GM12878 (cell line): ENCODE measurements around the gene SORCS2. TPM values are rescaled to one million over a fixed set of nuclear protein-coding genes. Genes with fewer than 3 reads are reported as not detected.

ENCODE experiments used
- ATAC-seq: fragments of 200-7000 bp; cut with Tn5 transposase; 3 replicates; pipeline ENCODE4 v1.9.1; 2020; ENCODE audit warnings: mild to moderate bottlenecking, moderate library complexity
- BruUV-seq: library from RNA; stranded (reverse); fragments of 400-500 nt; replicated peaks from 2 replicates; lab custom pipeline; 2021; lab: Mats Ljungman, UMichigan
- CTCF ChIA-PET: fragments of 300-600 bp; sonication (Branson Sonifier 250); formaldehyde crosslinking; extraction: SDS; loops from one replicate; lab custom pipeline; 2021; ENCODE audit warnings: inconsistent platforms; lab: Yijun Ruan, JAX
- POLR2A ChIA-PET: fragments of 350-600 bp; formaldehyde crosslinking; extraction: SDS; loops from one replicate; lab custom pipeline; 2021; ENCODE audit warnings: inconsistent platforms; lab: Charles Lee
- RAD21 ChIA-PET: fragments of 300-600 bp; sonication (Branson Sonifier 250); formaldehyde crosslinking; loops from one replicate; lab custom pipeline; 2023; ENCODE audit warnings: antibody characterized with exemption; ENCODE audit not compliant: unreplicated experiment; lab: Charles Lee
- SMC1A ChIA-PET: fragments of 300-600 bp; sonication (Branson Sonifier 250); formaldehyde crosslinking; loops from one replicate; lab custom pipeline; 2023; ENCODE audit not compliant: unreplicated experiment, uncharacterized antibody; lab: Charles Lee
- DNase-seq: peaks from one replicate; pipeline ENCODE4 v3.0.0-alpha.2; 2011; ENCODE audit warnings: low read depth, low spot score
- FAIRE-seq: peaks from 3 replicates; lab custom pipeline; 2011; peaks lifted over from hg19 to GRCh38; lab: Jason Lieb, UNC
- H2AFZ ChIP-seq: 2 replicates; pipeline ENCODE4 v1.6.0; 2011; ENCODE audit warnings: low read depth, low read length, control low read depth; ENCODE audit not compliant: control insufficient read depth
- H3K27ac ChIP-seq: 2 replicates; pipeline ENCODE4 v1.5.1; 2011; ENCODE audit warnings: control low read depth; ENCODE audit not compliant: control insufficient read depth, insufficient read depth
- H3K27me3 ChIP-seq, 2 experiments: replicated peaks in 1 of 2; 2 replicates each; pipeline versions ENCODE4 v1.6.0 to v1.6.1; 2011; ENCODE audit warnings: low read length in 1 of 2; ENCODE audit not compliant: control insufficient read depth in 2 of 2, insufficient read depth in 2 of 2
- H3K36me3 ChIP-seq, 2 experiments: 2 replicates each; pipeline ENCODE4 v1.5.1; 2011; ENCODE audit warnings: low read length in 1 of 2; ENCODE audit not compliant: control insufficient read depth in 2 of 2, insufficient read depth in 2 of 2
- H3K4me1 ChIP-seq: 2 replicates; pipeline ENCODE4 v1.6.1; 2011; ENCODE audit warnings: mild to moderate bottlenecking, low read length, moderate library complexity, mixed read lengths; ENCODE audit not compliant: control insufficient read depth, insufficient read depth
- H3K4me2 ChIP-seq: 2 replicates; pipeline ENCODE4 v1.6.0; 2011; ENCODE audit warnings: control low read depth; ENCODE audit not compliant: control insufficient read depth, insufficient read depth
- H3K4me3 ChIP-seq: fragments of 200-600 bp; sonication (generic); 2 replicates; pipeline ENCODE4 v1.5.1; 2016
- H3K79me2 ChIP-seq: 2 replicates; pipeline ENCODE4 v1.6.0; 2011; ENCODE audit warnings: low read length; ENCODE audit not compliant: control insufficient read depth, insufficient read depth
- H3K9ac ChIP-seq: 2 replicates; pipeline ENCODE4 v1.8.0; 2011; ENCODE audit warnings: low read length, control low read depth, mixed read lengths; ENCODE audit not compliant: control insufficient read depth, insufficient read depth
- H3K9me3 ChIP-seq: replicated peaks from 3 replicates; pipeline ENCODE4 v1.5.1; 2011; ENCODE audit warnings: mild to moderate bottlenecking, low read length; ENCODE audit not compliant: control insufficient read depth, insufficient read depth
- H4K20me1 ChIP-seq: 2 replicates; pipeline ENCODE4 v1.6.0; 2011; ENCODE audit not compliant: control insufficient read depth, insufficient read depth
- ASH2L ChIP-seq: fragments of 300-600, 200-600 bp; sonication (generic); IDR thresholded peaks from 2 replicates; pipeline ENCODE4 v1.6.1; 2017; ENCODE audit warnings: low read depth, mild to moderate bottlenecking, borderline replicate concordance
- CBX5 ChIP-seq: sonication (generic); IDR thresholded peaks from 2 replicates; pipeline ENCODE4 v1.6.1; 2016; ENCODE audit warnings: low read depth, moderate library complexity, mild to moderate bottlenecking, inconsistent platforms
- EP300 ChIP-seq, 2 experiments: fragments of 150-350 bp in 1 of 2; IDR thresholded peaks; 2 replicates each; pipeline ENCODE4 v1.6.1; 2011 to 2012; ENCODE audit warnings: low read depth in 2 of 2, low read length in 2 of 2, borderline replicate concordance in 1 of 2, improper control_type of control experiment in 1 of 2, inconsistent platforms in 1 of 2; ENCODE audit not compliant: control insufficient read depth in 1 of 2
- ESRRA ChIP-seq: IDR thresholded peaks from 2 replicates; pipeline ENCODE4 v1.6.1; 2012; ENCODE audit warnings: mild to moderate bottlenecking, low read length, improper control_type of control experiment
- MTA3 ChIP-seq: IDR thresholded peaks from 2 replicates; pipeline ENCODE4 v1.6.1; 2012; ENCODE audit warnings: low read length, inconsistent platforms, borderline replicate concordance
- NBN ChIP-seq: fragments of 450-650 bp; IDR thresholded peaks from 2 replicates; pipeline ENCODE4 v1.6.1; 2016
- WGBS: methylation state at CpG from one replicate; pipeline ENCODE4 v1.1.6; 2016; ENCODE audit warnings: low lambda C conversion rate; ENCODE audit not compliant: insufficient replicate concordance, insufficient coverage; ENCODE audit errors: missing lambda C conversion rate; 5-methylcytosine and 5-hydroxymethylcytosine counted together
- in situ Hi-C: fragments of 300-500 bp; cut with MboI; formaldehyde crosslinking; loops from 9 replicates; pipeline ENCODE4 v1.14.3; 2018; ENCODE audit warnings: mixed read lengths
- intact Hi-C: fragments of 100-400 bp; cut with micrococcal nuclease; formaldehyde crosslinking; loops from one replicate; pipeline ENCODE4 v1.14.2; 2022; ENCODE audit not compliant: unreplicated experiment
- polyA plus RNA-seq, 11 experiments: library from polyadenylated mRNA; depleted of rRNA in 4 of 11; unstranded in 6 of 11; stranded (reverse) in 5 of 11; fragments of >200 nt; fragmentation: Nextera tagmentation in 4 of 11; fragmentation: Illumina TruSeq in 1 of 11; extraction: Ambion mirVana in 4 of 11; extraction: Trizol in 1 of 11; gene quantifications; 1 replicate in 1 of 11; 2 replicates in 10 of 11; pipeline versions ENCODE4 v1.2.1 to v1.2.3, GENCODE V29; 2011 to 2016; ENCODE audit warnings: inconsistent platforms in 2 of 11, missing spikeins in 2 of 11, low read depth in 1 of 11
- total RNA-seq, 4 experiments: library from RNA; depleted of rRNA in 3 of 4; stranded (reverse); fragments of >200 nt in 3 of 4; fragmentation: Illumina TruSeq in 1 of 4; extraction: Trizol in 1 of 4; gene quantifications; 2 replicates each; pipeline versions ENCODE4 v1.2.1 to v1.2.3, GENCODE V29; 2013 to 2021

Gene SORCS2
- total and polyA plus RNA-seq, 10 of the 15 experiments (the other 5 are each of a cell fraction or from before 2014, with no cell fraction given) = 0.01 to 0.15 (median 0.05) TPM; not detected in 5

- ATAC-seq (no peak), FAIRE-seq (no peak), DNase-seq (no peak)
- Histone ChIP-seq H3K27me3 (peaks cover 0 to 4% of the 10 kb centered on the region in 2 experiments; a peak in 3 of 4 replicates), H3K79me2 (no peaks in the 10 kb centered on the region), H2AFZ (no peak overlapping the region), H3K4me2 (no peak overlapping the region), H3K36me3 (no peaks in the 10 kb centered on the region), H3K9me3 (no peaks in the 10 kb centered on the region), H3K4me3 (no peak overlapping the region), H4K20me1 (no peaks in the 10 kb centered on the region), H3K4me1 (no peaks in the 10 kb centered on the region), H3K27ac (no peak overlapping the region), H3K9ac (no peak overlapping the region)
- 15% methylated on average over 15 of the region's 15 CpGs for WGBS
- TF ChIP-seq ASH2L = no peak
- no peak for TF ChIP-seq CBX5
- TF ChIP-seq NBN = no peak
- no TSS peak for BruUV-seq
- intact Hi-C loops (no loop called here), in situ Hi-C loops (no loop called here)
- ChIA-PET RAD21 (no interaction called here), POLR2A (no interaction called here), CTCF (no interaction called here), SMC1A (no interaction called here)
Observed at GRCh38 chr4:7503559-7504249, 311.4 kb downstream of the SORCS2 start.

- H3K9me3 ChIP-seq = no peaks in the 10 kb centered on the region
- H4K20me1 ChIP-seq = no peaks in the 10 kb centered on the region
- no peak for FAIRE-seq
- BruUV-seq = no TSS peak
- WGBS = 40% methylated on average over 25 of the region's 25 CpGs
- RAD21 ChIA-PET = no interaction called here
- H2AFZ ChIP-seq = no peak overlapping the region
- no peak overlapping the region for H3K4me2 ChIP-seq
- H3K27ac ChIP-seq = no peak overlapping the region
- POLR2A ChIA-PET = no interaction called here
- H3K36me3 ChIP-seq = no peaks in the 10 kb centered on the region
- intact Hi-C loops (no loop called here), in situ Hi-C loops (no loop called here)
- H3K4me1 ChIP-seq = no peaks in the 10 kb centered on the region
- SMC1A ChIA-PET = no interaction called here
- ATAC-seq = no peak
- peaks cover 0 to 4% of the 10 kb centered on the region in 2 experiments; a peak in 3 of 4 replicates for H3K27me3 ChIP-seq
- no peak overlapping the region for H3K4me3 ChIP-seq
- CTCF ChIA-PET = no interaction called here
- TF ChIP-seq EP300 (IDR thresholded peaks at IDR 0.05; ENCODE audit: borderline replicate concordance in 1 of 2, control insufficient read depth in 1 of 2, low read depth in 2 of 2, low read length in 2 of 2) (no peak), ESRRA (no peak), MTA3 (no peak), NBN (no peak)
- no peak for DNase-seq
- no peaks in the 10 kb centered on the region for H3K79me2 ChIP-seq
- no peak overlapping the region for H3K9ac ChIP-seq
Observed at GRCh38 chr4:7505116-7505900, 313.0 kb downstream of the SORCS2 start.
